HT1080 (cell line): ENCODE results near the gene AGO4. TPM values are rescaled to one million over a fixed set of nuclear protein-coding genes. Genes with fewer than 3 reads are reported as not detected.
"Not testable (repeated sequence)": the region's sequence is repeated elsewhere in the genome, so short reads cannot be mapped to it uniquely, and the experiment has no call there.

Experiments used
- DNase-seq: peaks from one replicate; pipeline ENCODE4 v3.0.0-alpha.2; 2015; ENCODE audit warnings: low read depth
- total RNA-seq: library from RNA; depleted of rRNA; stranded (reverse); fragments of >200 nt; shearing (Covaris generic); gene quantifications from 2 replicates; pipeline ENCODE4 v1.2.3, GENCODE V29; 2014

The AGO4 gene
- total RNA-seq, 1 experiment from 2014 or later = 2.0 TPM

DNA sequence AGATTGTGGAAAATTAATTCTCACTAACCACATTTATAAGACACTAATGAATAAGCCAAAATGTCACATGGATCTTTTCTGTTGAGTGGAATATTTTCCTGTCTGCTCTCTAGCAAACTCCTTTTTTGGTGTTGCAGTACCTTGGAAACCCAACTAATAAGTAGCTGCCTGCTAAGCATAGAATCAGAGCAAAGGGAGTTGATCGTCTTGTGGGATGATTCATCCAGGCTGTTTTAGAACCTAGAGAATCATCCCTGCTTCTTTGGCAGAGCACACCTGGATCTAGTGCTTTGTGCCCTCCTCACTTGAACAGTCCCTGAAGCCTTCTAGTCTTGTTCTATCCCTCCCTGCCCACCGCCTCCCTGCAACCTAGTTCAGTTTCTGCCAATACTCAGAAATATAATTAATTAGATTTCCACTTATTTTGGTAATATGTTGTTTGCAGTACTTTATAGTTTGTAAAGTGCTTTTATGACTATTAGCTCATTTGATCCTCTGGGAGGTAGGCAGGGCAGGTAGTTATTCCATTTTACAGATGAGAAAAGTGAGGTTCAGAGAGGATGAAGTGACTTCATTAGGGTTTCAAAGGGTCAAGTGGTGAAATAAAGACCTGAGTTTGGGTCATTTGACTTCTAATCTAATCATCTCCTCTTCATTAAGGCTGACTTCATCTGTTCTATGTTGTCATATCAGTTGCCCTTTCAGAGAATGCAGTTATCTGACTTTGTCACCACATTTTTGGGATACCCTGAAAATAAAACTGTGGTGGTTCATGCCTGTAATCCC, 2.5 kb downstream of the AGO4 start:
- DNase-seq = peak; percentile 8

DNA sequence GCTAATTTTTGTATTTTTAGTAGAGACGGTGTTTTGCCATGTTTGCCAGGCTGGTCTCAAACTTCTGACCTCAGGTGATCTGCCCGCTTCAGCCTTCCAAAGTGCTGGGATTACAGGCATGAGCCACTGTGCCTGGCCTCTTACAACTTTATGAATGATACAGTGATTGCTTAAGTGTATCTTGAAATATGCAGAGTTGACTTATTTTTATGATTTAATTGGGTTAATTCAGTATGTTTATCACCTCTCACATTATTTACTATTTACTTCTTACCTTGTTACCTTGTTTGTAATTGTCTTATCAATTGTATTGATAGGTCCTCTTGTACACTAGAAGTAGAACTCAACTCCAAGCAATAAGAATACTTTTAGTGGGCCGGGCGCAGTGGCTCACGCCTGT, 4.9 kb downstream of the AGO4 start:
- DNase-seq = not testable (repeated sequence)

DNA sequence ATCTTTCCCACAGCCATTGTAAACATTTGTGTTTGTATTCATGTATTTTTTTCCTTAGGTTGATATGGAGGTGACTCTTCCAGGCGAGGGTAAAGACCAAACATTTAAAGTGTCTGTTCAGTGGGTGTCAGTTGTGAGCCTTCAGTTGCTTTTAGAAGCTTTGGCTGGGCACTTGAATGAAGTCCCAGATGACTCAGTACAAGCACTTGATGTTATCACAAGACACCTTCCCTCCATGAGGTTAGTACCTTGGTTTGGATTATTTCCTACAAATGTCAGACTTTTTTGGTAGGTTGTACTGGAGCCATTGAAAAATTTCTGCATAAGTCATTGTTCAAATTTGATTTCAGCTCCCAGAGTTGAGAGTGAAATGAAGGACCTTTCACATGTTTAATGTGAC, 17.4 kb downstream of the AGO4 start:
- no peak for DNase-seq

DNA sequence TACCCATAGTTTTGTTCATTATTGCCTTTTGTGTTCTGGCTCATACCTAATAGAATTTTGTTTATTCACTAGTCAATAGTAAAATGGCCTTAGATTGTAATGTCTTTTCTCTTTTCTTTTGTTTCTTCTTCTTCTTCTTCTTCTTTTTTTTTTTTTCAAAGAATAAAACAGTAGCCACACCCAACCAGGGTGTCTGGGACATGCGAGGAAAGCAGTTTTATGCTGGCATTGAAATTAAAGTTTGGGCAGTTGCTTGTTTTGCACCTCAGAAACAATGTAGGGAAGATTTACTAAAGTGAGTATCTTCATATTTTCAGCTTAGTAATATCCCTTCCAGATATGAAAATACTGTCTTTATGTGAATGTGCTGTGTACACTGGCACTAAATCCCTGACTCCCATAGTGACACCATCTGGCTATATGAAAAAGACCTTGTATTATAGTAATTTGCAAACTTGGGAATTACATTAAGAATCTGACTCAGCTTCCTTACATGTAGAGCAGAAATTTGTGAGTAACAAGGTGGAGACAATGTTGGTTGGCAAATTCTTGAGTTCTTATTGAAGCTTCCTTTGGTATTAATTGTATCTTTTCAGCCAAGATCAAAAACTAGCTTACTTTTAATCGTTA, 24.6 kb downstream of the AGO4 start:
- peak; percentile 24 for DNase-seq

DNA sequence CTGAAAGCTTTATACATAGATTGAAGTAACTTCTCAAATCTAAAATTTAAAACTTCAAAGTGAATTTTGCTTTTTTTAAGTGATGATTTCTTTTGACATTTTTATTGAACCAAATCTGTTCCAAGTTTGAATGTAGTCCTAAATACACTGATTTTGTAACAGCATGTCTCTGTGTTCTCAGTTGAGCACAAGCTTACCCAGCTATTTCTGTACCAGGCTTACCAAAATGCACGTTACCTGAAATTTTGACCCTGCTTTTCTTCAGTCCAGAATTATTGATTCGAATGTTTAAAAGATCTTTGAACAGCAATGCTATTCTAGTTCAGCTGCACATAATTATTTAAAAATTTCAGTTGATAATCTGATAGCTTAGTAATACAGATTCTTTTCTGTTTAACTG, 25.6 kb downstream of the AGO4 start:
- DNase-seq = no peak

DNA sequence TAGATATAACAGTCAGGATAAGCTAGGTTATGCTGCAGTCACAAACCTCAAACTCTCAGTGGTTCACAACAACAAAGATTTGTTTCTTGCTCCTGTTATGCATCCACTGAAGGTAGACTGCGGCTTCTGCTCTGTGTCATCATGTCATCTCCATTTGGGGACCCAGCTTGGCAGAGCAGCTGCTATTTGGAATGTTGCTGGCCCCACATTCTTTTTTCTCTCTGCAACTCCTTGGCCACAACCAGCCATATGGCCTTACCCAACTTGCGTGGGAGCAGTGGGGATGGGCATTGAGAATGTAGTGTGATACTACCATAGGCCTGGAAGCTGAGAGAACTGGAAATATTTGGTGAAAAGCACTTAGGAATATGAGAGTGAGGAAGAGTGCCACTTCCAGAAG, 26.4 kb downstream of the AGO4 start:
- no peak for DNase-seq

DNA sequence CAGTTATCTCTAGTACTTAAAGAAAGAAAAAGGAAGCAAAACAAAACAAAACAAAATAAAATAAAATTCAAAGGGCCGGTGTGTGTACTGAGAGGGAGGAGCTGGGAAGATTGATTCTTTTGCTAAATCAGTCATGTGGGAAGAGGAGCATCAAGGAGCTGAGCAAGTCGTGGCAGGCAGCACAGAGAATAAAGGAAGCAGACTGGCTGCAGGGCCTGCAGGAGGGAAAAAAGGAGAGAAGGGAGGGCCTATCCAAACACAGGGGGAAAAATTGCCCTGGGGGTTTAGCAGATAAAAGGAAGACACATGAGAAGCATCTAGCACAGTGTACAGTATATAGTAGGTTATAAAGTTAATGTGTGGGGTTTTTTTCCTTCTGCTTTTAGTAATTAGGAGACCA, 27.6 kb downstream of the AGO4 start:
- DNase-seq = no peak

DNA sequence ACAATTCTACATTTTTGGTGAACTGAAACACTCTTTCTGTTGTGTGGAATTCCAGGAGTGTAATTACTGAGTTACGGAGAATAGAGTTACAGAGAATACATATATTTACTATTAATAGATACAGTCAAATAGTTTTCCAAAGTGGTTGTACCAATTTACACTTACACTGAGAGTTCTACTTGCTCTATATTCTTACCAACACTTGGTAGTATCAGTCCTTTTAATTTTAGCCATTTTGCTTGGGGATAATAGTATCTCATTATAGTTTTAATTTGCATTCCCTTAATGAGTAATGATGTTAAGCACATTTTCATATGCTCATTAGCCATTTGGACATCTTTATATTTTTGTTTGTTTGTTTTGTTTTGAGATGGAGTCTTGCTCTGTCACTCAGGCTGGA, 28.9 kb downstream of the AGO4 start:
- no peak for DNase-seq

DNA sequence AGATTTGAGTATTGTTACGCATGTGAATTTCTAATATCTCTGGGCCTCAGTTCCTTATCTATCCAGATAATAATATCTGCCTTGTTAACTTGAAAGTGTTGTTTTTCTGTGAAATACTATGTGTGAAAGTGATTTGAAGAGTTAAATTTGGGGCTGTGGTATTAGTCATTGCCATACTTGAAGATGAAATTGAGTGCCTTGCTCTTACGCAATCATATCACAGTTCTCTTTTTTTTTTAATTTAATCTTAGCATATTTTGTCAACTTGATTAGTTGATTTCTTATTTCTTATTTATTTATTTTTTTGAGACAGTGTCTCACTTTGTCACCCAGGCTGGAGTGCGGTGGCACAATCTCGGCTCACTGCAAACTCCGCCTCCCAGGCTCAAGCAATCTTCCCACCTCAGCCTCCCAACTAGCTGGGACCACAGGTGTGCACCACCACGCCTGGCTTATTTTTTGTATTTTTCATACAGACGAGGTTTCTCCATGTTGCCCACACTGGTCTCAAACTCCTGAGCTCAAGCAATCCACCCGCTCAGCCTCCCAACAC, 31.0 kb downstream of the AGO4 start:
- DNase-seq = no peak

DNA sequence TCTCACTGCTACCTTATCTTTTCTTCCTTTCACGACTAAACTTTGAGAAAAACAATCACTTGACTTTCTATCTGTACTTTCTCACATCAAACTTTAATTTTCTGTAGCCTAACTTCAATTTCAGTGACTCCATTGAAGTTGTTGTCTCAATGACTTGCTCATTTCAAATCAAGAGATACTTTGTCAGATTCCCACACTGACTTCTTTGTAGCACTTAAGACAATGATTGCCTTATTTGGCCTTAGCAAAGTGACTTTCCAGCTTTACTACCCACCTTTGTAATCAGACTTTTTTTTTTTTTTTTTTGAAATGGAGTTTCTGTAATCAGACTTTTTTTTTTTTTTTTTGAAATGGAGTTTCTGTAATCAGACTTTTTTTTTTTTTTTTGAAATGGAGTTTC, 37.0 kb downstream of the AGO4 start:
- DNase-seq = no peak

DNA sequence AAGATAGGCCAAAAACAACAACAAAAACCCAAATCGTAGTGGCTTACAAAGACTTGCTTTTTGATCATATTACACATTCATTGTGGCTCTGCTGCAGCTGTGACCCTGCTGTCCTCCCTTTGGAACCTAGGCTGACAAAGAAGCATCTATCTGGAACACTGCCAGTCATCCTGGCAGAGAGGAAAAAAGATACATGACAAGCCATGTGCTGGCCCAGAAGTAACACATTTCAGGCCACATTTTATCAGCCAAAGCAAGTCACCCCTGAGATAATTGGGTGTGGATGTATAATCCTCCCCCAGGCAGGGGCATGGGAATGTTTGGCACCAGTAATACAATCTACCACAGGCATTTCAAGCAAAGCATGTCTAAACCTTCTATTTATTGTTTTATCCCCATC, 38.0 kb downstream of the AGO4 start:
- DNase-seq = no peak

DNA sequence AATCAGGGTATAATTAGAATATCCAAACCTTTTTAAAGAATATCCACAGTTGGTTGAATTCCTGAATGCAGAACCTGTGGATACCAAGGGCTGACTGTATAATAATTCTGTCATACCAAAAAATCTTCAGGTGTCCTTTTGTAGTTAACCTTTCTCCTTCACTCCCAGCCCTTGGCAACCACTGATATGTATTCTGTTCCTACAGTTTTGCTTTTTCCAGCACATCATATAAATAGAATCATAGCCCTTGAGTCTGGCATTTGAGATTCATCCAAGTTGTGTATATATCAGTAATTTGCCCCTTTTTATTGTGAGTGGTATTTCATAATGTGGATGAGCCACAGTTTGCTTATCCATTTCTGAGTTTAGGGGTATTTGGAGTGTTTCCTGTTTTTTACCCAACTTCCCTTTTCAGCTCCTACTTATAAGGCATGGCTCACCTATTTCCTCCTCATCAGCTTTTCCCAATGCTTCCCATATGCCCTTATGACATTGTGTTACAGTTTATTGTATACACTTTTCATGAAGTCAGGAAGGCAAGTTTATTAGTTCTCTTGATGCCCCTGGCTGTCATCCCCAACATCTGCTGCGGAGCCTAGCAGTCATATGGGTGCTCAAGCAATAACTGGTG, 40.2 kb downstream of the AGO4 start:
- DNase-seq = no peak

DNA sequence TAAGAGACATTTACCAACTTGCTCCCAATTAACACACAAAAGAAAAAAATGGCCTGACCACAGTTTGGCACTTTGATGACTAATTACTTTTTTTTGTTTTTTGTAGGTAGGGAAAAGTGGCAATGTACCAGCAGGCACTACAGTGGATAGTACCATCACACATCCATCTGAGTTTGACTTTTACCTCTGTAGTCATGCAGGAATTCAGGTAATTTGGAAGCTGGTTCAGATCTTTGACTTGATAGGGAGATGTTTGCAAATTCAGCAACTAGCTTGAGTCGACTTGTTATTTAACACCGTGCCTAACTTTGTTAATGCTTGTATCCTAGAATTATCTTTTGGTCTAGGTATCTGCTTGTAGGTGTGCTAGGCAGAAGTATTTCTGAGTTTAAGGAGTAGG, 42.2 kb downstream of the AGO4 start:
- no peak for DNase-seq

DNA sequence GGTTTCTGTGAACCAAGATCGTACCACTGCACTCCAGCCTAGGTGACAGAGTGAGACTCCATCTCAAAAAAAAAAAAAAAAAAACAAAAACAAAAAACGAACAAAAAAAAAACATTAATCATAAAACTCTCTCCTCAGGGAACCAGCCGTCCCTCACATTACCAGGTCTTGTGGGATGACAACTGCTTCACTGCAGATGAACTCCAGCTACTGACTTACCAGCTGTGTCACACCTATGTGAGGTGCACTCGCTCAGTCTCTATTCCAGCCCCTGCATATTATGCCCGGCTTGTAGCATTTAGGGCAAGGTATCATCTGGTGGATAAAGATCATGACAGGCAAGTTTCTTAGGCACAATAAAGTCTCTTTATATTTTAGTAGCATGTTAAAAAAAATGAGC, 42.9 kb downstream of the AGO4 start:
- DNase-seq = no peak

DNA sequence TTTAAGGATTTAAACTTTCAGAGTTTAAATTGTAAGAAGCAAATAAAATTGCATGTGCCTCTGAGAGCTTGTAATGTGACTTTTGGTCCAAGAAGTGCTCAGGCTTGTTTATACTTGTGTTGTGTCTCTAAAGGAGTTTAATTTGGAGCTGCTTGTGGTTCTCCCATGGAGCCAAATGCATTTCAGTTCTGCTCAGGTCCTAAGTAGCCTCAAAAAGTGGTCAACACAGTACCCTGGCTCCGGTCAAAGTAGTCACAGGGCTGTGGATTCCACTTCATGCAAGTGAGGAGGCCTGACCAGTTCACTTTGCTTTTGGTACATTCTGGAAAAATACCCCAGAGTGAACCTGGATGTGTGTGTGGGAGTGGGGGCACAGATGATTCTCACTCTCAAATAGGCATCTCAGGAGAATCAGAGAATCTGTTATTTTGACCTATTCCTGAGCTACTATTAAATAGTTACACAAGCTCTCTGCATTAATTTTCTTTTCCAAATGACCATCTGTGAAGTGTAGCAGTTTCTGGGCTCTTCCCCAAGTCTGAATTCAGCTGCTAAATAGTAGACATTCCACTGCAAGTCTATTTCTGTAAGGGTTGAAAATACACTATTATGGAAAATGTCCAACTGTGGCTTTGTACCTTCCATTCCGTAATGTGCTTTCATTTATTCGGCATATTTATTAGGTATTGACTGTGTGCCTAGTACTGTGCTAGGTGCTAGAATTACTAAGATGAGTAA, 43.5 kb downstream of the AGO4 start:
- no peak for DNase-seq

DNA sequence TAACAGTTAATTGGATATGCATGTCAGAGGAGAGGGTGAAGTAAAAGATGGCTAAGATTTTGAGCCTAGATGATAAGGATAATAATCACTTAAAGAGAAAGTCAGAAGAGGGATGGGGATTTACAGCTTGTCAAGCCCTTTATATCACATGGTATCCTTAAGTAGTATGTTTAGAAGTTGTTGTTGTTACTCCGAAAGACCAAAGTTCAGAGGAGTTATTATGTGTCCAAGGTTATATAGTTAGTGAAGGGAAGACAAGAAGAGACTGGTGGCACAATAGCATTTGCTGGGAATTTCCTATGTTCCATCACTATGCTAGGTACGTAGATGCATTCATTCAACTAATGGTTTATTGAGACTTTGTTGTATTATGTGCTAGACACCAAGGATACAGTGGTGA, 44.4 kb downstream of the AGO4 start:
- DNase-seq = no peak

DNA sequence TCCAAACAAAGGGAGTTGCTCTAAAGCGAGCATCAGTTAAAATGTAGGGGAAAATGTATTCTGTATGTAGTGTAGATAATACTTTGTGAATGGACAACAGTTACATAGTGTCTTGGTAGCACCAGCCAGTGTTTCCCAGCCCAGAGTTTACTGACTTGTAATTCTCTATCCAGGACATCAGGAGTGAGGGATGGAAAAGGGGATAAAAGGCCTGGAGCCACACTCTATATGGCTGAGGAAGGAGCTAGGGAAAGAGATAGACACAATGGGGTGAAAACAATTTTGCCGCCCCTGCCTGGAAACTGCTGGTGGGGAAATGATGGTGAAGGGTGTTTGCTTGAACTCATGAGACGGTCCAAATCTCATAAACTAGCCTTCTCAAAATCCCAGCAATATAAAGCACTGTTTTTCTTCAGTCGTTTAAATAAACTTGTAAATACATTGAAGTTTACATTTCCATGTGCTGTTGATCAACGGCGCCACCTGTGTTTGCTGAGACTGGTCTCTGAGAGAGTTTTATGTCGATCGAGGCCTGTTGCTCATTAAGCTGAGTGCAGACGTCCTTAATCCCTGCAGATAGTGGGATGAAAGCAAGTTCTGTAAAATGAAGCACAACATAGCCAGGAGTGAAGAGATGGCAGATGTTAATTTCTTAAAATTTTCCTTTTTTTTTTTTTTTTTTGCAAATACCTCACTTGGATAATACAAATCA, 47.3 kb downstream of the AGO4 start:
- no peak for DNase-seq

DNA sequence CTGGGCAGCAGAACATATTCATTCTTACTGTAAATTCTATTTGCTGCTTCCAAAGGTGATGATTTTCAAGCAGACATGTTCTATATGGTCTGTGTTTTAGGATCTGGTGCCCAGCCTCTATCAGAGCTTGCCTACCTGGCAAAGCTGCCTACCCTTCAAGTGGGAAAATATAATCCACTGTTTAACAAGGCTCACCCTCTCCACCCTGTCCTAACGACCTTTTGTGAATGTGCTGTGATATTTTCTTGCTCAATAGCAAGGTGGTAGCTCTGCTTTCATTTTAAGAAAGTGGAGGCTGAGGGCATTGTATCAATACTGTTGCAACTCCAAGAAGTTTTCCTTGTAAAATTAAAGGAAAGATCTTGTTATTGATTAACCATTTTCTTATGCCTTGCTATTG, 49.1 kb downstream of the AGO4 start:
- no peak for DNase-seq

DNA sequence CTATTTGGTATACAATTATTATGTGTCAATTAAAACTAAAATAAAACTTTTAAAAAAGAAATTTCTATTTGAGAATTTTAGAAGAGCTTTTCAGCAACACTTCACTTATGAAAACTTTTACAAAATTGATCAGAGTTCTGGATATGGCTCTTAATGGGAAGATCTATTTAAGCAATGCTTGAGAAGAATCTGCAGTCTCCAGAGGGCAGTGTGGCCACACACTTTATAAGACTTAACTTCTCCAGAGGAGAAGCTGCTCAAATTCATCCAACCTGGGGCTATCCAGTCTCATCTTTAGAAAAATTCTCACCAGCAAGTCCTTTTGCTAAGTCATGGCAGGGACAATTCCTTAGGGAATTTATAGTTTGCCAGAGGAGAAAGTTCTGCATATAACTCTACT, 50.0 kb downstream of the AGO4 start:
- DNase-seq = peak; percentile 33

DNA sequence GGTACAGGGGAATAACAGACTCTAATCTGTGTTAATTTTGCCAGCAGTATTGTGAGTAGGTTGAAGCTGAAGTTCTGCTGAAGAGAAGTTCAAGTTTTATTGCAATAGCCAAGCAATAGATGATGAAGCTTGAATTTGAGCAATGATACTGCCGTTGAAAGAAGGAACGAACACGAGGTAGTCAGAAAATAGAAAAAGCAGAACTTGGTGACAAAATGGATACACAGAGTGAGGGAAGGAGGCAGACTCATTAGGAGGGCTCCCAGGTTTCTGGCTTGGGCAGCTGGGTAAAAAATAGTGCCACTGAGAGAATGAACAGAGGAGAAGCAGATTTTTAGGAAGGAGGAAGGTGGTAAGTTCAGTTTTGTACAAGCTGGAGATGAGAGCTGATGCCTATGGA, 52.9 kb downstream of the AGO4 start:
- DNase-seq = no peak

DNA sequence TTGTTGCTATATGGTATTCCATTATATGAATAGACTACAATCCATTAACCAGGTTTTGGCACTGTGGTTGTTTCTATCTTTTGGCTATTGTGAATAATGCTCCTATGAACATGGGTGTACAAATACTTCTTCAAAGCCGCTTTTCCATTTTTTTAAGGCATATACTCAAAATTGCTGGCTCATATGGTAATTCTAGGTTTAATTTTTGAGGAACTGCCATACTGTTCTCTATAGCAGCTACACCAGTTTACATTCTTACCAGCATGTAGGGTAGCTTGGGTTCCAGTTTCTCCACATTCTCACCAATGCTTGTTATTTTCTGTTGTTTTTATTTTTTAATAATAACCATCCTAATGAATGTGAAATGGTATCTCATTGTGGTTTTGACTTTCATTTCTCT, 55.3 kb downstream of the AGO4 start:
- no peak for DNase-seq
